WTC11 (cell line): Measurements from ENCODE around the gene OPN3. TPM values are rescaled to one million over a fixed set of nuclear protein-coding genes. Genes with fewer than 3 reads are reported as not detected.

Experiments used
- ATAC-seq: fragments of 200-7000 bp; cut with Tn5 transposase; 2 replicates; pipeline ENCODE4 v1.10.0; 2021; ENCODE audit warnings: mild to moderate bottlenecking, moderate library complexity
- CTCF ChIA-PET: fragments of 300-600 bp; sonication (Branson Sonifier 250); formaldehyde crosslinking; loops from one replicate; lab custom pipeline; 2021; ENCODE audit warnings: antibody characterized with exemption; lab: Charles Lee
- POLR2A ChIA-PET: fragments of 350-600 bp; sonication (Branson Sonifier 250); formaldehyde crosslinking; loops from one replicate; lab custom pipeline; 2021; ENCODE audit warnings: antibody characterized with exemption; lab: Charles Lee
- DNase-seq: peaks from one replicate; pipeline ENCODE4 v3.0.0; 2021; ENCODE audit warnings: low spot score
- H3K27ac Mint-ChIP-seq: 2 replicates; pipeline ENCODE4 v1.8.0; 2021; ENCODE audit warnings: mixed read lengths
- H3K27me3 Mint-ChIP-seq: 2 replicates; pipeline ENCODE4 v1.8.0; 2021; ENCODE audit warnings: low read depth, mild to moderate bottlenecking, moderate library complexity, mixed read lengths
- H3K36me3 Mint-ChIP-seq: 2 replicates; pipeline ENCODE4 v1.8.0; 2021; ENCODE audit warnings: mixed read lengths
- H3K4me1 Mint-ChIP-seq: 2 replicates; pipeline ENCODE4 v1.8.0; 2022; ENCODE audit warnings: mixed read lengths
- H3K4me3 Mint-ChIP-seq: 2 replicates; pipeline ENCODE4 v1.8.0; 2021; ENCODE audit warnings: mild to moderate bottlenecking, moderate library complexity, mixed read lengths
- H3K9me3 Mint-ChIP-seq: 2 replicates; pipeline ENCODE4 v1.8.0; 2021; ENCODE audit warnings: mixed read lengths
- ESRRA ChIP-seq: sonication (generic); formaldehyde crosslinking; IDR thresholded peaks from 2 replicates; pipeline ENCODE4 v1.8.1; 2022; ENCODE audit warnings: mild to moderate bottlenecking, missing genetic modification reagents, borderline replicate concordance
- FOXP4 ChIP-seq: sonication (generic); formaldehyde crosslinking; IDR thresholded peaks from 2 replicates; pipeline ENCODE4 v1.8.0; 2022; ENCODE audit warnings: mild to moderate bottlenecking, missing genetic modification reagents
- GRHL2 ChIP-seq: fragments of 250-450 bp; sonication (Bioruptor Pico); IDR thresholded peaks from 2 replicates; pipeline ENCODE4 v1.8.0; 2022; ENCODE audit warnings: mild to moderate bottlenecking, moderate library complexity; ENCODE audit not compliant: insufficient replicate concordance, severe bottlenecking
- JAZF1 ChIP-seq: fragments of 250-450 bp; sonication (Bioruptor Pico); IDR thresholded peaks from 2 replicates; pipeline ENCODE4 v1.9.0; 2021; ENCODE audit warnings: moderate library complexity, mild to moderate bottlenecking, inconsistent platforms
- KAT7 ChIP-seq: sonication (generic); formaldehyde crosslinking; IDR thresholded peaks from 2 replicates; pipeline ENCODE4 v1.8.1; 2023; ENCODE audit warnings: missing genetic modification reagents, mild to moderate bottlenecking, borderline replicate concordance
- ZNF138 ChIP-seq: sonication (generic); formaldehyde crosslinking; conservative IDR thresholded peaks from 2 replicates; pipeline ENCODE4 v1.8.1; 2022; ENCODE audit warnings: mild to moderate bottlenecking, moderate library complexity, missing genetic modification reagents
- ZNF425 ChIP-seq: fragments of 250-450 bp; sonication (Bioruptor Pico); conservative IDR thresholded peaks from 2 replicates; pipeline ENCODE4 v1.9.0; 2021; ENCODE audit warnings: mild to moderate bottlenecking
- ZNF532 ChIP-seq: fragments of 250-450 bp; sonication (Bioruptor Pico); IDR thresholded peaks from 2 replicates; pipeline ENCODE4 v1.9.0; 2021; ENCODE audit warnings: mild to moderate bottlenecking, borderline replicate concordance
- ZSCAN18 ChIP-seq: fragments of 250-450 bp; sonication (Bioruptor Pico); IDR thresholded peaks from 2 replicates; pipeline ENCODE4 v2.1.2; 2022; ENCODE audit warnings: mild to moderate bottlenecking, moderate library complexity
- total RNA-seq: library from RNA; stranded (reverse); gene quantifications from 3 replicates; pipeline ENCODE4 v1.2.3, GENCODE V29; 2021
- TF ChIP-seq, protein P1 (sequence below): fragments of 250-450 bp; sonication (Bioruptor Pico); IDR thresholded peaks from 2 replicates; pipeline ENCODE4 v1.9.0; 2021; ENCODE audit warnings: mild to moderate bottlenecking
- TF ChIP-seq, protein P2 (sequence below): sonication (generic); formaldehyde crosslinking; IDR thresholded peaks from 2 replicates; pipeline ENCODE4 v1.8.1; 2023; ENCODE audit warnings: mild to moderate bottlenecking, missing genetic modification reagents

Gene OPN3
- total RNA-seq, 1 experiment from 2014 or later = 17.2 TPM

- POLR2A ChIA-PET = no interaction called here
- DNase-seq = no peak
- Mint-ChIP-seq H3K27me3 (no peaks in the 10 kb centered on the region), H3K4me1 (no peaks in the 10 kb centered on the region), H3K27ac (no peak overlapping the region), H3K4me3 (no peak overlapping the region), H3K36me3 (peaks cover 3% of the 10 kb centered on the region; the same call in 1 of the 2 replicates), H3K9me3 (no peaks in the 10 kb centered on the region)
- CTCF ChIA-PET = no interaction called here
- no peak for ATAC-seq
- TF ChIP-seq JAZF1 (CRISPR knock-in tag) = no peak
- TF ChIP-seq, protein P1, sequence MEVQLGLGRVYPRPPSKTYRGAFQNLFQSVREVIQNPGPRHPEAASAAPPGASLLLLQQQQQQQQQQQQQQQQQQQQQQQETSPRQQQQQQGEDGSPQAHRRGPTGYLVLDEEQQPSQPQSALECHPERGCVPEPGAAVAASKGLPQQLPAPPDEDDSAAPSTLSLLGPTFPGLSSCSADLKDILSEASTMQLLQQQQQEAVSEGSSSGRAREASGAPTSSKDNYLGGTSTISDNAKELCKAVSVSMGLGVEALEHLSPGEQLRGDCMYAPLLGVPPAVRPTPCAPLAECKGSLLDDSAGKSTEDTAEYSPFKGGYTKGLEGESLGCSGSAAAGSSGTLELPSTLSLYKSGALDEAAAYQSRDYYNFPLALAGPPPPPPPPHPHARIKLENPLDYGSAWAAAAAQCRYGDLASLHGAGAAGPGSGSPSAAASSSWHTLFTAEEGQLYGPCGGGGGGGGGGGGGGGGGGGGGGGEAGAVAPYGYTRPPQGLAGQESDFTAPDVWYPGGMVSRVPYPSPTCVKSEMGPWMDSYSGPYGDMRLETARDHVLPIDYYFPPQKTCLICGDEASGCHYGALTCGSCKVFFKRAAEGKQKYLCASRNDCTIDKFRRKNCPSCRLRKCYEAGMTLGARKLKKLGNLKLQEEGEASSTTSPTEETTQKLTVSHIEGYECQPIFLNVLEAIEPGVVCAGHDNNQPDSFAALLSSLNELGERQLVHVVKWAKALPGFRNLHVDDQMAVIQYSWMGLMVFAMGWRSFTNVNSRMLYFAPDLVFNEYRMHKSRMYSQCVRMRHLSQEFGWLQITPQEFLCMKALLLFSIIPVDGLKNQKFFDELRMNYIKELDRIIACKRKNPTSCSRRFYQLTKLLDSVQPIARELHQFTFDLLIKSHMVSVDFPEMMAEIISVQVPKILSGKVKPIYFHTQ (CRISPR knock-in tag) = no peak
- TF ChIP-seq ESRRA (CRISPR knock-in tag) = no peak
- TF ChIP-seq, protein P2, sequence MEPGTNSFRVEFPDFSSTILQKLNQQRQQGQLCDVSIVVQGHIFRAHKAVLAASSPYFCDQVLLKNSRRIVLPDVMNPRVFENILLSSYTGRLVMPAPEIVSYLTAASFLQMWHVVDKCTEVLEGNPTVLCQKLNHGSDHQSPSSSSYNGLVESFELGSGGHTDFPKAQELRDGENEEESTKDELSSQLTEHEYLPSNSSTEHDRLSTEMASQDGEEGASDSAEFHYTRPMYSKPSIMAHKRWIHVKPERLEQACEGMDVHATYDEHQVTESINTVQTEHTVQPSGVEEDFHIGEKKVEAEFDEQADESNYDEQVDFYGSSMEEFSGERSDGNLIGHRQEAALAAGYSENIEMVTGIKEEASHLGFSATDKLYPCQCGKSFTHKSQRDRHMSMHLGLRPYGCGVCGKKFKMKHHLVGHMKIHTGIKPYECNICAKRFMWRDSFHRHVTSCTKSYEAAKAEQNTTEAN (CRISPR knock-in tag) = no peak
- TF ChIP-seq ZNF425 (CRISPR knock-in tag) = no peak
- TF ChIP-seq KAT7 (CRISPR knock-in tag) = no peak
- TF ChIP-seq ZSCAN18 (CRISPR knock-in tag) = no peak
- TF ChIP-seq FOXP4 = no peak
- no peak for TF ChIP-seq ZNF532
- TF ChIP-seq ZNF138 = no peak
- no peak for TF ChIP-seq GRHL2 (CRISPR knock-in tag)
Observed at GRCh38 chr1:241596633-241597032, 43.5 kb downstream of the OPN3 start.
